Posterior vena cava (tissue), 2 donors: ENCODE measurements around the gene ERAS. TPM values are rescaled to one million over a fixed set of nuclear protein-coding genes. Genes with fewer than 3 reads are reported as not detected.

Source experiments
- total RNA-seq, 2 donors: library from RNA; stranded (reverse); fragmentation: NEBNext Ultra II Directional; extraction: Animal tissue kit (Norgen Biotek cat#: 25700); gene quantifications; one replicate each; pipeline ENCODE4 v1.2.1, GENCODE V29; 2021
- donor health status: DM: yes; HTN: yes; CAD: no.
- donor health status: DM: yes; HTN: yes; CAD: no.

The ERAS gene
- total RNA-seq, 2 donors from 2014 or later, result not detected

Other genes with a start within 250 kb of the ERAS start
- gene WDR13, start 229.0 kb upstream of the ERAS start, total RNA-seq, result 10 to 100 TPM; 83.5 to 87.4 TPM
- 10 to 100 TPM in 1 of 2 donors, 1 to 10 TPM in 1; 7.3 to 12.2 TPM for gene WAS, start 142.7 kb upstream of the ERAS start, total RNA-seq
- gene SUV39H1, start 129.8 kb upstream of the ERAS start, total RNA-seq, result 1 to 10 TPM; 3.8 to 4.5 TPM
- not detected for gene GLOD5, start 64.8 kb upstream of the ERAS start, total RNA-seq
- under 1 TPM in 1 of 2 donors, not detected in 1; 0.42 TPM for gene GATA1, start 39.9 kb upstream of the ERAS start, total RNA-seq
- gene HDAC6, start 24.4 kb upstream of the ERAS start, total RNA-seq, result 10 to 100 TPM; 45.4 to 54.3 TPM
- gene PCSK1N, start 9.1 kb downstream of the ERAS start, total RNA-seq, result 1 to 10 TPM in 1 of 2 donors, under 1 TPM in 1; 0.52 to 2.4 TPM
- 10 to 100 TPM; 25.2 to 29.0 TPM for gene TIMM17B, start 71.3 kb downstream of the ERAS start, total RNA-seq
- gene PQBP1, start 71.4 kb downstream of the ERAS start, total RNA-seq, result 10 to 100 TPM; 43.2 to 48.9 TPM
- gene SLC35A2, start 85.1 kb downstream of the ERAS start, total RNA-seq, result 10 to 100 TPM; 11.5 to 14.7 TPM
- 1 to 10 TPM; 3.0 to 4.2 TPM for gene PIM2, start 92.5 kb downstream of the ERAS start, total RNA-seq
- gene OTUD5, start 131.1 kb downstream of the ERAS start, total RNA-seq, result 10 to 100 TPM; 36.0 to 36.9 TPM
- 1 to 10 TPM; 2.0 to 6.3 TPM for gene KCND1, start 145.3 kb downstream of the ERAS start, total RNA-seq
- gene GRIPAP1, start 175.8 kb downstream of the ERAS start, total RNA-seq, result 10 to 100 TPM; 27.6 to 31.6 TPM
- 10 to 100 TPM; 46.4 to 52.6 TPM for gene TFE3, start 216.8 kb downstream of the ERAS start, total RNA-seq
- 1 to 10 TPM; 3.0 to 4.1 TPM for gene CCDC120, start 232.5 kb downstream of the ERAS start, total RNA-seq
- gene PRAF2, start 247.5 kb downstream of the ERAS start, total RNA-seq, result 10 to 100 TPM; 36.4 to 42.6 TPM